BLaER1 treated with 17β-estradiol and CSF1 and Interleukin-3, amounts not matched to agents 10 nM and 100 nM (cell line): ENCODE measurements around the gene RPS6KA2.

ENCODE experiments used
- H3K27ac ChIP-seq, 11 experiments: shearing (Covaris generic); formaldehyde crosslinking; 2 replicates each; pipeline ENCODE4 v1.8.1; 2022
- H3K27me3 ChIP-seq, 11 experiments: shearing (Covaris generic); formaldehyde crosslinking; 2 replicates each; pipeline ENCODE4 v1.8.1; 2022
- H3K36me3 ChIP-seq, 11 experiments: shearing (Covaris generic); formaldehyde crosslinking; 2 replicates each; pipeline ENCODE4 v1.8.1; 2022
- H3K4me1 ChIP-seq, 10 experiments: shearing (Covaris generic); formaldehyde crosslinking; 2 replicates each; pipeline ENCODE4 v1.8.1; 2022
- H3K4me2 ChIP-seq, 11 experiments: shearing (Covaris generic); formaldehyde crosslinking; 2 replicates each; pipeline ENCODE4 v1.8.1; 2022
- H3K4me3 ChIP-seq, 10 experiments: shearing (Covaris generic); formaldehyde crosslinking; 2 replicates each; pipeline ENCODE4 v1.8.1; 2022
- H3K9ac ChIP-seq, 11 experiments: shearing (Covaris generic); formaldehyde crosslinking; 2 replicates each; pipeline ENCODE4 v1.8.1; 2022
- H3K9me3 ChIP-seq, 11 experiments: shearing (Covaris generic); formaldehyde crosslinking; replicated peaks in 1 of 11; 2 replicates each; pipeline ENCODE4 v1.8.1; 2022
- H4K20me1 ChIP-seq, 11 experiments: shearing (Covaris generic); formaldehyde crosslinking; 2 replicates each; pipeline ENCODE4 v1.8.1; 2022
- Cebpa-rat ChIP-seq, 11 experiments: shearing (Covaris generic); IDR thresholded peaks; 2 replicates each; pipeline ENCODE4 v1.8.1; 2022

RPS6KA2 gene

GRCh38 chr6:166659581-166659980, 32.5 kb upstream of the RPS6KA2 start:
- Histone ChIP-seq H3K27ac (no peak overlapping the region), H3K4me1 (peaks cover 29 to 62% (median 52%) of the 10 kb centered on the region in 10 experiments), H3K27me3 (peaks cover 0 to 14% (median 0%) of the 10 kb centered on the region in 11 experiments; a peak in 5 of 22 replicates)

DNA sequence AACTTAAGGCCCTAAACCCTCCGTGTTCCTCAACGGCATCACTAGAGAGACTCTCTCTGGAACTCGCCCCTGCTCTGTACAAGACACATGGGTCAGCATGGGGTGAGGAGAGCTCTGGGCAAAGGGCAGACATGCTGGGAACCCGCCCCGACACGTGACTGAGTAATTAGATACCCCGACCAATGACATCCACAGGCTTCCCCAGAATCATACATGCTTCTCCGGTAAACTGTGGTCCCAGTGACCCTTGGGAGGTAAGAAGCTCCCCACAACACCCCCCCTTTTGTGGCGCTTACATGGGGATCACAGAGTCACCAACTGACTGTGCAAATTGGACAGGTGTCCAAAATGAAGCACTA, 31.7 kb upstream of the RPS6KA2 start:
- H3K9me3 ChIP-seq = no peaks in the 10 kb centered on the region
- H3K4me1 ChIP-seq = peaks cover 28 to 63% (median 50%) of the 10 kb centered on the region in 10 experiments
- H4K20me1 ChIP-seq = peaks cover 0 to 13% (median 0%) of the 10 kb centered on the region in 11 experiments; a peak in 2 of 22 replicates
- peaks cover 0 to 14% (median 0%) of the 10 kb centered on the region in 11 experiments; a peak in 5 of 22 replicates for H3K27me3 ChIP-seq
- no peak overlapping the region for H3K27ac ChIP-seq
- H3K4me2 ChIP-seq = peak overlapping the region in 9 of 11 experiments; percentile 67 to 85 (median 77); a peak in 16 of 22 replicates
- no peak overlapping the region for H3K9ac ChIP-seq
- no peaks in the 10 kb centered on the region for H3K36me3 ChIP-seq
- TF ChIP-seq Cebpa-rat (IDR thresholded peaks at IDR 0.05) = no peak
- no peak overlapping the region for H3K4me3 ChIP-seq

More at GRCh38 chr6:166659581-166659980, 32.5 kb upstream of the RPS6KA2 start:
- Histone ChIP-seq H3K4me3 (no peak overlapping the region), H3K9ac (no peak overlapping the region), H3K9me3 (no peaks in the 10 kb centered on the region), H3K36me3 (no peaks in the 10 kb centered on the region), H4K20me1 (peaks cover 0 to 13% (median 0%) of the 10 kb centered on the region in 11 experiments; a peak in 2 of 22 replicates), H3K4me2 (no peak overlapping the region)
- TF ChIP-seq Cebpa-rat (IDR thresholded peaks at IDR 0.05) = no peak

DNA sequence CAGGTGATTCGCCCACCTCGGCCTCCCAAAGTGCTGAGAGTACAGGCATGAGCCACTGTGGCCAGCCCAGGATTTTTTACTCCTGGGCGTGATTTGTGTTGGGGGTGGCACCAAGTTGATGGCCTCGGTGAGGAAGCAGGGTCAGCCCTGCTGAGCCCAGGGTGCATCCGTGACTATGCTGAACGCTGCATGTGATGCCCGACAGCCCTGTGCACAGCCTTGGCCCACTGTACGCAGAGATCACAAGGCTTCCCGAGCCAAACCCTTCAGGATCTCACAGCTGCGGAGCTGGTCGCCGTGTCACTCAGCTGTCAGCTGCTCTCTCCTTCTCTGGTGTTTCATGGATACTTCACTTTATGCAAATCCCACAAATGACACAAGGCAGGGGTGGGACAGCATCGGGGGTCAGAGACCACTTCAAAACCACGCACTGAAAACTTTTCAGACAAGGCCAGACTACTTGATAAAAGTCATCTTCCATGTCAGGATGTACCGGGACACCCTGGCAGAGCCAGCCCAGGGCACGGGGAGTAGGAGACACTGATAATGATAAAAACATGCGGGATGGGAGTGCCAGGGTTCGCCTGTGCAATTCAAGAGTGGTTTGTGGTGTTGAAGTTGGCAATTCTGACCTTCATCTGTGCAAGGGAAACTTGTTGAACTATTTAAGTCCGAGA, 31.2 kb upstream of the RPS6KA2 start:
- TF ChIP-seq Cebpa-rat (IDR thresholded peaks at IDR 0.05) = no peak
- Histone ChIP-seq H3K4me2 (peak overlapping the region; percentile 67 to 85 (median 77)), H4K20me1 (peaks cover 0 to 13% (median 0%) of the 10 kb centered on the region in 11 experiments; a peak in 2 of 22 replicates)

GRCh38 chr6:166657531-166657930, 30.5 kb upstream of the RPS6KA2 start:
- no peaks in the 10 kb centered on the region for H3K36me3 ChIP-seq
- peak overlapping the region in 2 of 11 experiments; percentile 2 to 26; a peak in 2 of 22 replicates for H3K9ac ChIP-seq
- peaks cover 0 to 13% (median 0%) of the 10 kb centered on the region in 11 experiments; a peak in 2 of 22 replicates for H4K20me1 ChIP-seq
- no peaks in the 10 kb centered on the region for H3K9me3 ChIP-seq
- H3K27me3 ChIP-seq = peaks cover 0 to 14% (median 0%) of the 10 kb centered on the region in 11 experiments; a peak in 5 of 22 replicates
- no peak overlapping the region for H3K27ac ChIP-seq
- no peak for TF ChIP-seq Cebpa-rat (IDR thresholded peaks at IDR 0.05)
- H3K4me3 ChIP-seq = peak overlapping the region in 2 of 10 experiments; percentile 15 to 28; a peak in 1 of 20 replicates
- H3K4me1 ChIP-seq = peaks cover 24 to 53% (median 42%) of the 10 kb centered on the region in 10 experiments
- peak overlapping the region; percentile 67 to 85 (median 77) for H3K4me2 ChIP-seq

More for the DNA sequence above, 31.2 kb upstream of the RPS6KA2 start:
- peaks cover 0 to 14% (median 0%) of the 10 kb centered on the region in 11 experiments; a peak in 5 of 22 replicates for H3K27me3 ChIP-seq
- peak overlapping the region in 2 of 11 experiments; percentile 2 to 26; a peak in 1 of 22 replicates for H3K9ac ChIP-seq
- peaks cover 24 to 59% (median 45%) of the 10 kb centered on the region in 10 experiments for H3K4me1 ChIP-seq
- H3K4me3 ChIP-seq = no peak overlapping the region
- H3K9me3 ChIP-seq = no peaks in the 10 kb centered on the region
- no peak overlapping the region for H3K27ac ChIP-seq
- no peaks in the 10 kb centered on the region for H3K36me3 ChIP-seq

GRCh38 chr6:166656230-166657151, 29.4 kb upstream of the RPS6KA2 start:
- H3K4me2 ChIP-seq = peak overlapping the region; percentile 67 to 85 (median 77)
- no peaks in the 10 kb centered on the region for H3K9me3 ChIP-seq
- TF ChIP-seq Cebpa-rat (IDR thresholded peaks at IDR 0.05) = no peak
- H4K20me1 ChIP-seq = peaks cover 0 to 13% (median 0%) of the 10 kb centered on the region in 11 experiments; a peak in 2 of 22 replicates
- H3K27ac ChIP-seq = no peak overlapping the region
- H3K36me3 ChIP-seq = no peaks in the 10 kb centered on the region
- peaks cover 24 to 57% (median 45%) of the 10 kb centered on the region in 10 experiments for H3K4me1 ChIP-seq
- peak overlapping the region in 1 of 11 experiments; percentile 2; a peak in 1 of 22 replicates for H3K9ac ChIP-seq
- H3K27me3 ChIP-seq = peaks cover 0 to 14% (median 0%) of the 10 kb centered on the region in 11 experiments; a peak in 5 of 22 replicates
- H3K4me3 ChIP-seq = 0 out of 20 replicates have a peak overlapping the region, but pooled peaks of 2 of the 10 experiments have one; percentile 2 to 28

DNA sequence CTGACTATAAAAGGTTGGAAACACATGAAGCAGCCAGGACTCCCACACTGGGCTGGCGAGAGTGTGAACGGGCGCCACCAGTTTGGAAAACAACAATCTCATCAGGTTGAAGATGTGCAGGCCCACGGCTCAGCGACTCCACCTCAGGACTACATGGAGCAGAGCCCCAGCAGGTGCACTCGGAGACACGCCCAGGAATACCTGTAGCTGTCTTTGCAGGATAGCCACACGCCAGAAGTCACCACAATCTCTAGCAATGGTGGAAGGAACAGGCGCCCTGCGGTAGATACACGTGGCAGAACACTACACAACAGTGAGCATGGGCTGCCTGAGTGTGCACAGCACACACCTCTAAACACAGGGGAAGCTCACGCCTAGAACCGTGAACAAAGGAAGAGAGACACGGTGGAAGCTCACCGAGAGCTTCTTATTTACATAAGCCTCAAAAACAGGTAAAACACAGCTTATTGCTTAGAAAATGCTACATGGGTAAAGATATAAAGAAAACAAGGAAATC, 28.7 kb upstream of the RPS6KA2 start:
- Histone ChIP-seq H3K27ac (no peak overlapping the region), H3K9ac (no peak overlapping the region), H3K27me3 (peaks cover 0 to 14% (median 0%) of the 10 kb centered on the region in 11 experiments; a peak in 5 of 22 replicates), H3K4me1 (peaks cover 24 to 64% (median 52%) of the 10 kb centered on the region in 10 experiments), H4K20me1 (peaks cover 0 to 13% (median 0%) of the 10 kb centered on the region in 11 experiments; a peak in 2 of 22 replicates), H3K4me2 (peak overlapping the region in 8 of 11 experiments; percentile 20 to 85 (median 74); a peak in 14 of 22 replicates), H3K36me3 (no peaks in the 10 kb centered on the region), H3K9me3 (no peaks in the 10 kb centered on the region), H3K4me3 (no peak overlapping the region)
- TF ChIP-seq Cebpa-rat (IDR thresholded peaks at IDR 0.05) = no peak

DNA sequence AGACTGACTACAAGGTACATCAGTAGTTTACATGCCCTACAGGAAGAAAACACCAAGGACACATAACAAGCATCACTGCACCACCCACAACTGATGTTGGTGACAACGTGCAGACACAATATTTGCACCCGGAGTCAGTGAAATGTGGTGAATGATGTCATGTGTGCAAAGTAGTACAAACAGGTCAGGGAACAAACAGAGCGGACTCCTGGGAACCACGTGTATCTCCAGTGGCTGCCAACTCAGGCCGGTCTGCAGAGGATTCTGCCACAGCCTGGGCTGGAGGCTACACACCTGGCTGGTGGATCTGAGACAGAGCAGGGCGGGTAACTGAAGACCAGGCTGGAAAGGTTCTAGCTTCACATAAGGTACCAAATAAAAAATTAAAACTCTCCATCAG, 28.2 kb upstream of the RPS6KA2 start:
- Histone ChIP-seq H3K9me3 (no peaks in the 10 kb centered on the region), H4K20me1 (peaks cover 0 to 13% (median 0%) of the 10 kb centered on the region in 11 experiments; a peak in 2 of 22 replicates), H3K27me3 (peaks cover 0 to 14% (median 0%) of the 10 kb centered on the region in 11 experiments; a peak in 5 of 22 replicates), H3K36me3 (no peaks in the 10 kb centered on the region), H3K4me2 (peak overlapping the region in 7 of 11 experiments; percentile 20 to 85 (median 71); a peak in 13 of 22 replicates), H3K9ac (no peak overlapping the region), H3K4me1 (peaks cover 30 to 70% (median 57%) of the 10 kb centered on the region in 10 experiments), H3K4me3 (no peak overlapping the region), H3K27ac (no peak overlapping the region)
- TF ChIP-seq Cebpa-rat (IDR thresholded peaks at IDR 0.05) = no peak

GRCh38 chr6:166654573-166654972, 27.5 kb upstream of the RPS6KA2 start:
- Histone ChIP-seq H3K27ac (no peak overlapping the region), H3K27me3 (peaks cover 0 to 14% (median 0%) of the 10 kb centered on the region in 11 experiments; a peak in 5 of 22 replicates), H3K4me1 (peaks cover 36 to 76% (median 64%) of the 10 kb centered on the region in 10 experiments), H3K36me3 (no peaks in the 10 kb centered on the region), H4K20me1 (peaks cover 0 to 13% (median 0%) of the 10 kb centered on the region in 11 experiments; a peak in 2 of 22 replicates), H3K9me3 (no peaks in the 10 kb centered on the region), H3K4me2 (peak overlapping the region in 6 of 11 experiments; percentile 22 to 85 (median 74); a peak in 10 of 22 replicates), H3K9ac (no peak overlapping the region), H3K4me3 (no peak overlapping the region)
- TF ChIP-seq Cebpa-rat (IDR thresholded peaks at IDR 0.05) = no peak
